Neural cell (in vitro differentiated cells): ENCODE measurements around the gene RALA. TPM values are rescaled to one million over a fixed set of nuclear protein-coding genes. Genes with fewer than 3 reads are reported as not detected.

Source experiments
- H2AFZ ChIP-seq: fragments of 200-600, 300-800 bp; sonication (generic), shearing (Covaris generic); 2 replicates; pipeline ENCODE4 v1.6.0; 2014; ENCODE audit warnings: low read depth, mild to moderate bottlenecking, antibody characterized with exemption, low read length, moderate library complexity
- H3F3A ChIP-seq: fragments of 200-600 bp; shearing (Covaris generic); 2 replicates; pipeline ENCODE4 v1.6.1; 2016; ENCODE audit warnings: mild to moderate bottlenecking, moderate library complexity, mixed read lengths, antibody characterized with exemption, low read length; ENCODE audit not compliant: insufficient read depth, poor library complexity, severe bottlenecking
- H3K27ac ChIP-seq: fragments of 200-600, 300-800 bp; sonication (generic), shearing (Covaris generic); 2 replicates; pipeline ENCODE4 v1.5.1; 2014; ENCODE audit warnings: mild to moderate bottlenecking, low read length, moderate library complexity
- H3K27me3 ChIP-seq: fragments of 300-800, 200-600 bp; sonication (generic), shearing (Covaris generic); 2 replicates; pipeline ENCODE4 v1.6.0; 2014; ENCODE audit warnings: mild to moderate bottlenecking, low read depth, low read length, moderate library complexity; ENCODE audit not compliant: insufficient read depth
- H3K36me3 ChIP-seq: fragments of 300-800, 200-600 bp; sonication (generic), shearing (Covaris generic); 2 replicates; pipeline ENCODE4 v1.5.1; 2014; ENCODE audit warnings: mild to moderate bottlenecking, antibody characterized with exemption, low read length, moderate library complexity; ENCODE audit not compliant: insufficient read depth
- H3K4me2 ChIP-seq: fragments of 300-800, 200-600 bp; sonication (generic), shearing (Covaris generic); 2 replicates; pipeline ENCODE4 v1.6.0; 2014; ENCODE audit warnings: mild to moderate bottlenecking, low read length
- H3K4me3 ChIP-seq: fragments of 300-800, 200-600 bp; sonication (generic), shearing (Covaris generic); 2 replicates; pipeline ENCODE4 v1.5.1; 2014; ENCODE audit warnings: mild to moderate bottlenecking, low read length, moderate library complexity
- H3K79me2 ChIP-seq: fragments of 200-600 bp; shearing (Covaris generic); replicated peaks from 2 replicates; pipeline ENCODE4 v1.6.0; 2014; ENCODE audit warnings: mild to moderate bottlenecking, low read length, moderate library complexity; ENCODE audit not compliant: insufficient read depth
- H3K9ac ChIP-seq: fragments of 300-800, 200-600 bp; sonication (generic), shearing (Covaris generic); 2 replicates; pipeline ENCODE4 v1.6.1; 2016; ENCODE audit warnings: mild to moderate bottlenecking, low read length, mixed read lengths
- H3K9me2 ChIP-seq: fragments of 200-600 bp; shearing (Covaris generic); 2 replicates; pipeline ENCODE4 v1.6.1; 2016; ENCODE audit warnings: mild to moderate bottlenecking, low read length, mixed read lengths; ENCODE audit not compliant: insufficient read depth
- H3K9me3 ChIP-seq: fragments of 200-600, 300-800 bp; sonication (generic), shearing (Covaris generic); 2 replicates; pipeline ENCODE4 v1.6.1; 2016; ENCODE audit warnings: mild to moderate bottlenecking, mixed run types, low read length, moderate library complexity, mixed read lengths
- H4K20me1 ChIP-seq: fragments of 200-600 bp; shearing (Covaris generic); 2 replicates; pipeline ENCODE4 v1.6.1; 2016; ENCODE audit warnings: mild to moderate bottlenecking, mixed run types; ENCODE audit not compliant: insufficient read depth
- CTCF ChIP-seq: fragments of 450-650 bp; IDR thresholded peaks from 2 replicates; pipeline ENCODE4 v1.5.1; 2014; ENCODE audit warnings: antibody characterized with exemption, mild to moderate bottlenecking, moderate library complexity; ENCODE audit not compliant: poor library complexity, severe bottlenecking
- EP300 ChIP-seq: fragments of 450-650 bp; conservative IDR thresholded peaks from 2 replicates; pipeline ENCODE4 v1.6.1; 2014; ENCODE audit warnings: antibody characterized with exemption, mild to moderate bottlenecking, moderate library complexity; ENCODE audit not compliant: poor library complexity, severe bottlenecking
- EZH2 ChIP-seq: fragments of 200-600, 300-800 bp; shearing (Covaris generic), sonication (generic); IDR thresholded peaks from 2 replicates; pipeline ENCODE4 v1.6.1; 2014; ENCODE audit warnings: antibody characterized with exemption, low read length, borderline replicate concordance, mild to moderate bottlenecking; ENCODE audit not compliant: insufficient read depth, poor library complexity, severe bottlenecking
- MXI1 ChIP-seq: fragments of 450-650 bp; conservative IDR thresholded peaks from 2 replicates; pipeline ENCODE4 v1.6.1; 2014; ENCODE audit warnings: antibody characterized with exemption, mild to moderate bottlenecking; ENCODE audit not compliant: poor library complexity, severe bottlenecking
- POLR2AphosphoS5 ChIP-seq: IDR thresholded peaks from 2 replicates; pipeline ENCODE4 v1.6.1; 2012
- RAD21 ChIP-seq: fragments of 450-650 bp; conservative IDR thresholded peaks from 2 replicates; pipeline ENCODE4 v1.6.1; 2014; ENCODE audit warnings: antibody characterized with exemption, mild to moderate bottlenecking, moderate library complexity
- REST ChIP-seq: IDR thresholded peaks from 2 replicates; pipeline ENCODE4 v1.6.1; 2012; ENCODE audit warnings: borderline replicate concordance
- SMC3 ChIP-seq: fragments of 450-650 bp; conservative IDR thresholded peaks from 2 replicates; pipeline ENCODE4 v1.6.1; 2014; ENCODE audit warnings: antibody characterized with exemption, mild to moderate bottlenecking, moderate library complexity; ENCODE audit not compliant: poor library complexity
- TAF1 ChIP-seq: IDR thresholded peaks from 2 replicates; pipeline ENCODE4 v1.6.1; 2012; ENCODE audit warnings: low read depth
- polyA plus RNA-seq: library from polyadenylated mRNA; depleted of rRNA; stranded (reverse); fragments of >200 nt; gene quantifications from 2 replicates; pipeline ENCODE4 v1.2.3, GENCODE V29; 2014

The RALA gene
- polyA plus RNA-seq, 1 donor from 2014 or later = 36.2 TPM

- Histone ChIP-seq H3K27ac (no peak overlapping the region), H3K4me3 (no peak overlapping the region), H3F3A (no peaks in the 10 kb centered on the region), H2AFZ (no peak overlapping the region), H3K79me2 (peaks cover 42% of the 10 kb centered on the region), H3K9ac (no peak overlapping the region), H4K20me1 (no peaks in the 10 kb centered on the region), H3K4me2 (no peak overlapping the region), H3K27me3 (no peaks in the 10 kb centered on the region), H3K9me2 (no peaks in the 10 kb centered on the region), H3K9me3 (no peaks in the 10 kb centered on the region), H3K36me3 (no peaks in the 10 kb centered on the region)
- TF ChIP-seq SMC3 (no peak), EP300 (no peak), REST (no peak), EZH2 (no peak), TAF1 (no peak), RAD21 (no peak), POLR2AphosphoS5 (no peak), CTCF (no peak), MXI1 (no peak)
These were observed 24.4 kb downstream of the RALA start for GRCh38 chr7:39647816-39648215.

GRCh38 chr7:39650676-39651075 lies 27.3 kb downstream of the RALA start:
- no peak for TF ChIP-seq EP300
- TF ChIP-seq MXI1 = no peak
- no peak overlapping the region for H3K9ac ChIP-seq
- H3K79me2 ChIP-seq = peaks cover 35% of the 10 kb centered on the region
- H3K4me3 ChIP-seq = no peak overlapping the region
- no peaks in the 10 kb centered on the region for H3K9me3 ChIP-seq
- H4K20me1 ChIP-seq = no peaks in the 10 kb centered on the region
- H3F3A ChIP-seq = no peaks in the 10 kb centered on the region
- no peak overlapping the region for H3K4me2 ChIP-seq
- H3K27me3 ChIP-seq = no peaks in the 10 kb centered on the region
- H3K9me2 ChIP-seq = no peaks in the 10 kb centered on the region
- no peaks in the 10 kb centered on the region for H3K36me3 ChIP-seq
- no peak overlapping the region for H2AFZ ChIP-seq
- H3K27ac ChIP-seq = no peak overlapping the region

- H3K4me3 ChIP-seq = no peak overlapping the region
- H3K9me3 ChIP-seq = no peaks in the 10 kb centered on the region
- H3K9me2 ChIP-seq = no peaks in the 10 kb centered on the region
- H3K4me2 ChIP-seq = no peak overlapping the region
- H3K27ac ChIP-seq = no peak overlapping the region
- peaks cover 34% of the 10 kb centered on the region for H3K79me2 ChIP-seq
- no peaks in the 10 kb centered on the region for H3K27me3 ChIP-seq
- H4K20me1 ChIP-seq = no peaks in the 10 kb centered on the region
- no peak for TF ChIP-seq EP300
- TF ChIP-seq SMC3 = no peak
- no peak for TF ChIP-seq REST
- H3K9ac ChIP-seq = no peak overlapping the region
- no peaks in the 10 kb centered on the region for H3K36me3 ChIP-seq
- H3F3A ChIP-seq = no peaks in the 10 kb centered on the region
- no peak overlapping the region for H2AFZ ChIP-seq
These were observed 27.9 kb downstream of the RALA start for GRCh38 chr7:39651265-39651664.
